Endothelial cell of umbilical vein (primary cell): ENCODE measurements around the gene AOX1. TPM values are rescaled to one million over a fixed set of nuclear protein-coding genes. Genes with fewer than 3 reads are reported as not detected.

ENCODE experiments used
- BruUV-seq: library from RNA; stranded (reverse); fragments of 400-500 nt; replicated peaks from 2 replicates; lab custom pipeline; 2021; lab: Mats Ljungman, UMichigan
- CTCF ChIA-PET: fragments of 300-600, 350-600 bp; sonication (Branson Sonifier 250); formaldehyde crosslinking; loops from one replicate; lab custom pipeline; 2021; ENCODE audit warnings: antibody characterized with exemption, inconsistent platforms; lab: Charles Lee
- POLR2A ChIA-PET: fragments of 300-600, 350-600 bp; sonication (Branson Sonifier 250); formaldehyde crosslinking; loops from one replicate; lab custom pipeline; 2021; ENCODE audit warnings: antibody characterized with exemption, inconsistent platforms; lab: Charles Lee
- DNase-seq: peaks from one replicate; pipeline ENCODE4 v3.0.0-alpha.2; 2011; ENCODE audit warnings: low read depth, low spot score
- FAIRE-seq: peaks from 2 replicates; lab custom pipeline; 2011; peaks lifted over from hg19 to GRCh38; lab: Jason Lieb, UNC
- H2AFZ ChIP-seq: 2 replicates; pipeline ENCODE4 v1.6.0; 2012; ENCODE audit warnings: low read depth, low read length, control low read depth, inconsistent platforms
- H3K27ac ChIP-seq: 2 replicates; pipeline ENCODE4 v1.5.1; 2011; ENCODE audit warnings: low read depth, mild to moderate bottlenecking, control low read depth, low read length, moderate library complexity; ENCODE audit not compliant: insufficient read depth
- H3K27me3 ChIP-seq, 2 experiments: 2 replicates each; pipeline versions ENCODE4 v1.6.0 to v1.6.1; 2011; ENCODE audit warnings: low read length in 2 of 2, mixed read lengths in 1 of 2; ENCODE audit not compliant: control insufficient read depth in 2 of 2, insufficient read depth in 2 of 2
- H3K36me3 ChIP-seq, 2 experiments: 2 replicates in 1 of 2; 3 replicates in 1 of 2; pipeline ENCODE4 v1.5.1; 2011; ENCODE audit warnings: low read length in 2 of 2, mild to moderate bottlenecking in 1 of 2, moderate library complexity in 1 of 2; ENCODE audit not compliant: control insufficient read depth in 2 of 2, insufficient read depth in 2 of 2; ENCODE audit errors: extremely low read depth in 1 of 2
- H3K4me1 ChIP-seq: 3 replicates; pipeline ENCODE4 v1.5.1; 2011; ENCODE audit warnings: mild to moderate bottlenecking, low read length; ENCODE audit not compliant: control insufficient read depth, insufficient read depth; ENCODE audit errors: extremely low read depth
- H3K4me2 ChIP-seq: 2 replicates; pipeline ENCODE4 v1.6.1; 2011; ENCODE audit warnings: low read length, control low read depth, mixed read lengths; ENCODE audit not compliant: insufficient read depth
- H3K4me3 ChIP-seq, 3 experiments: fragments of 200-600 bp in 1 of 3; sonication (generic), shearing (Covaris generic) in 1 of 3; replicated peaks in 1 of 3; 2 replicates each; pipeline ENCODE4 v1.5.1; 2011 to 2016; ENCODE audit warnings: control low read depth in 3 of 3, low read length in 3 of 3, mild to moderate bottlenecking in 2 of 3, inconsistent platforms in 1 of 3, low read depth in 1 of 3, moderate library complexity in 1 of 3; ENCODE audit not compliant: insufficient read depth in 1 of 3
- H3K79me2 ChIP-seq: 2 replicates; pipeline ENCODE4 v1.6.0; 2012; ENCODE audit warnings: low read length, inconsistent platforms; ENCODE audit not compliant: control insufficient read depth, insufficient read depth
- H3K9ac ChIP-seq: replicated peaks from 2 replicates; pipeline ENCODE3; 2011; ENCODE audit warnings: low read length, control low read depth; ENCODE audit not compliant: insufficient read depth; ENCODE audit errors: extremely low read depth
- H3K9me1 ChIP-seq: replicated peaks from 3 replicates; pipeline ENCODE4 v1.6.0; 2011; ENCODE audit warnings: mild to moderate bottlenecking, low read length; ENCODE audit not compliant: control insufficient read depth, insufficient read depth; ENCODE audit errors: extremely low read depth
- H3K9me3 ChIP-seq: replicated peaks from 2 replicates; pipeline ENCODE4 v1.5.1; 2012; ENCODE audit warnings: low read length, inconsistent platforms; ENCODE audit not compliant: control insufficient read depth, insufficient read depth
- H4K20me1 ChIP-seq: replicated peaks from 2 replicates; pipeline ENCODE3; 2011; ENCODE audit warnings: mild to moderate bottlenecking, low read length; ENCODE audit not compliant: control insufficient read depth, insufficient read depth; ENCODE audit errors: extremely low read depth
- CTCF ChIP-seq, 2 donors: IDR thresholded peaks; 1 replicate in 1 of 2; 2 replicates in 1 of 2; pipeline ENCODE4 v1.5.1; 2011; ENCODE audit warnings: low read length in 2 of 2, mild to moderate bottlenecking in 2 of 2, moderate library complexity in 2 of 2, control low read depth in 1 of 2, inconsistent platforms in 1 of 2, low read depth in 1 of 2; ENCODE audit not compliant: insufficient read depth in 1 of 2; ENCODE audit errors: extremely low read depth in 1 of 2
- EZH2 ChIP-seq: IDR thresholded peaks from 2 replicates; pipeline ENCODE4 v1.6.1; 2012; ENCODE audit warnings: borderline replicate concordance, low read depth, mild to moderate bottlenecking, moderate library complexity, low read length, inconsistent platforms; ENCODE audit not compliant: severe bottlenecking
- FOS ChIP-seq: IDR thresholded peaks from 2 replicates; pipeline ENCODE4 v1.6.1; 2011; ENCODE audit warnings: mild to moderate bottlenecking, low read length, moderate library complexity, borderline replicate concordance; ENCODE audit not compliant: insufficient read depth
- GATA2 ChIP-seq: IDR thresholded peaks from 2 replicates; pipeline ENCODE4 v1.7.0; 2011; ENCODE audit warnings: low read depth, mild to moderate bottlenecking, moderate library complexity, mixed read lengths, low read length; ENCODE audit not compliant: insufficient read length, insufficient read depth
- JUN ChIP-seq: IDR thresholded peaks from 2 replicates; pipeline ENCODE4 v1.6.1; 2011; ENCODE audit warnings: borderline replicate concordance, low read depth; ENCODE audit not compliant: insufficient read length, insufficient read depth
- MYC ChIP-seq: IDR thresholded peaks from one replicate; pipeline ENCODE4 v1.6.1; 2011; ENCODE audit warnings: mild to moderate bottlenecking, low read depth, low read length
- POLR2A ChIP-seq: IDR thresholded peaks from 2 replicates; pipeline ENCODE4 v1.6.1; 2012; ENCODE audit warnings: low read depth, mild to moderate bottlenecking, control low read depth, low read length
- POLR2AphosphoS5 ChIP-seq: IDR thresholded peaks from 2 replicates; pipeline ENCODE4 v1.6.1; 2012; ENCODE audit warnings: low read depth, mild to moderate bottlenecking, control low read depth, low read length, moderate library complexity; ENCODE audit not compliant: insufficient read depth
- dilution Hi-C: fragments of 300-500 bp; cut with MboI; formaldehyde crosslinking; loops from one replicate; pipeline ENCODE4 v1.15.0; 2019; ENCODE audit warnings: low sequenced_read_pairs; ENCODE audit not compliant: extremely low pct_ligation_motif_present
- intact Hi-C: fragments of 100-400 bp; cut with micrococcal nuclease; formaldehyde crosslinking; loops from one replicate; pipeline ENCODE4 v1.10.0; 2022
- polyA plus RNA-seq, 4 experiments: library from polyadenylated mRNA; depleted of rRNA in 3 of 4; stranded (reverse) in 3 of 4; unstranded in 1 of 4; fragments of >200 nt; gene quantifications; 2 replicates each; pipeline versions ENCODE4 v1.2.1 to v1.2.3, GENCODE V29; 2011 to 2012; ENCODE audit warnings: missing spikeins in 1 of 4
- total RNA-seq: library from RNA; stranded (reverse); gene quantifications from 2 replicates; pipeline ENCODE4 v1.2.3, GENCODE V29; 2021
- TF ChIP-seq, protein P1 (sequence below): IDR thresholded peaks from 2 replicates; pipeline ENCODE4 v1.6.1; 2011; ENCODE audit not compliant: insufficient read depth, insufficient read length

Gene AOX1
- total and polyA plus RNA-seq, 2 donors (not counting 3 experiments of a cell fraction or from before 2014, with no cell fraction given), result 0.03 to 0.46 TPM

DNA sequence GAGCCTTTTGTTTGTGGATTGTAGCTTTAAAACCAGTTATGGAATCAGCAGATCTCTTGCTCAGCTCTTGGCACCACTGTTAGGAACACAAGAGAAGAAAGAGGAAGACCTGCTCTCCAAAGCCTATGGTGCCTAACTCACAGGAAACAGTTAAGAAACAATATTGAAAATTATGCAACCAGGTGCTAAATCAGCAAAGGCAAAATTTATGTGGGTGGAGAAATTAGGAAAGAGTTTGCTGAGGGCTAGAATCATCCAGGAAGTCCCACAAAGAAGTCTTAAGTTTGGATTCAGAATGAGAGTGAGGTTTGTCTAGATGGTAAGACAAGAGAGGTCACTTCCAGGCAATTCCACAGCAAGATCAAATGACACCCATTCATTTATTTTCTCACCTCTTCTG is 49.4 kb downstream of the AOX1 start:
- Histone ChIP-seq H4K20me1 (no peaks in the 10 kb centered on the region), H3K9ac (no peak overlapping the region), H3K27ac (no peak overlapping the region), H3K79me2 (no peaks in the 10 kb centered on the region), H3K9me3 (no peaks in the 10 kb centered on the region), H3K27me3 (peaks cover 0 to 4% of the 10 kb centered on the region in 2 experiments), H3K4me2 (no peak overlapping the region), H3K4me1 (no peaks in the 10 kb centered on the region), H3K9me1 (no peaks in the 10 kb centered on the region), H3K36me3 (no peaks in the 10 kb centered on the region), H2AFZ (no peak overlapping the region), H3K4me3 (no peak overlapping the region)
- BruUV-seq, result no TSS peak
- CTCF ChIA-PET, result no interaction called here
- TF ChIP-seq MYC, result no peak
- TF ChIP-seq GATA2, result no peak
- TF ChIP-seq POLR2A, result no peak
- dilution Hi-C loops, result no loop called here
- DNase-seq, result no peak
- intact Hi-C loops, result no loop called here
- POLR2A ChIA-PET, result no interaction called here
- no peak for FAIRE-seq

DNA sequence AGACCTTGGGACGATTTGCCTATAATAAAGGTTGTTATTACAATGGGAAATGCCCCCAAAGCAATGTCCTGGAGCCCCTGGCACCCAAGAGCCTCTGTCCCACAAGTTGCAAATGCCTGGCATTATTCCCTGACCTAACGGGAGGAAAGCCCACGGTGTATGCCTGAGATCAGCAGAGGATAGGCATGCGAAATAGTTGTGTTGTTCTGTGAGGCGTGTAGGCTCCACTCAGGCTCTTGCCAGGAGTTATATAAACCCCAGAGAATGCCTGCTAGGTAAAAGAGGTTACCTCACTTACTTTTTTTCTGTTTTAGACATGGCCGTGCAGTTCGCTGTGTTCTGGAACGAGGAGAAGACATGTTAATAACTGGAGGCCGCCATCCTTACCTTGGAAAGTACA is 52.1 kb downstream of the AOX1 start:
- no TSS peak for BruUV-seq
- TF ChIP-seq EZH2, result no peak
- TF ChIP-seq JUN, result no peak
- TF ChIP-seq CTCF (IDR thresholded peaks at IDR 0.05; ENCODE audit: extremely low read depth in 1 of 2, insufficient read depth in 1 of 2, low read depth in 1 of 2, low read length in 2 of 2), result no peak
- TF ChIP-seq FOS, result no peak
- no peak for TF ChIP-seq POLR2AphosphoS5
- TF ChIP-seq, protein P1, sequence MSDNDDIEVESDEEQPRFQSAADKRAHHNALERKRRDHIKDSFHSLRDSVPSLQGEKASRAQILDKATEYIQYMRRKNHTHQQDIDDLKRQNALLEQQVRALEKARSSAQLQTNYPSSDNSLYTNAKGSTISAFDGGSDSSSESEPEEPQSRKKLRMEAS, result no peak
- no peak for TF ChIP-seq GATA2
- TF ChIP-seq MYC, result no peak
- no peak for TF ChIP-seq POLR2A
- Histone ChIP-seq H3K27me3 (no peaks in the 10 kb centered on the region), H3K4me3 (no peak overlapping the region), H3K36me3 (no peaks in the 10 kb centered on the region), H3K79me2 (no peaks in the 10 kb centered on the region), H3K9ac (no peak overlapping the region), H2AFZ (no peak overlapping the region), H3K4me2 (no peak overlapping the region), H4K20me1 (no peaks in the 10 kb centered on the region), H3K27ac (no peak overlapping the region), H3K9me1 (no peaks in the 10 kb centered on the region), H3K4me1 (no peaks in the 10 kb centered on the region), H3K9me3 (no peaks in the 10 kb centered on the region)
- intact Hi-C loops, result no loop called here
- dilution Hi-C loops, result no loop called here
- FAIRE-seq (no peak), DNase-seq (no peak)
- ChIA-PET POLR2A (no interaction called here), CTCF (no interaction called here)
